ENCODE data around the gene SCAP.
"Not testable (repeated sequence)": the region's sequence is repeated elsewhere in the genome, so short reads cannot be mapped to it uniquely, and the experiment has no call there.

Gene SCAP

DNA sequence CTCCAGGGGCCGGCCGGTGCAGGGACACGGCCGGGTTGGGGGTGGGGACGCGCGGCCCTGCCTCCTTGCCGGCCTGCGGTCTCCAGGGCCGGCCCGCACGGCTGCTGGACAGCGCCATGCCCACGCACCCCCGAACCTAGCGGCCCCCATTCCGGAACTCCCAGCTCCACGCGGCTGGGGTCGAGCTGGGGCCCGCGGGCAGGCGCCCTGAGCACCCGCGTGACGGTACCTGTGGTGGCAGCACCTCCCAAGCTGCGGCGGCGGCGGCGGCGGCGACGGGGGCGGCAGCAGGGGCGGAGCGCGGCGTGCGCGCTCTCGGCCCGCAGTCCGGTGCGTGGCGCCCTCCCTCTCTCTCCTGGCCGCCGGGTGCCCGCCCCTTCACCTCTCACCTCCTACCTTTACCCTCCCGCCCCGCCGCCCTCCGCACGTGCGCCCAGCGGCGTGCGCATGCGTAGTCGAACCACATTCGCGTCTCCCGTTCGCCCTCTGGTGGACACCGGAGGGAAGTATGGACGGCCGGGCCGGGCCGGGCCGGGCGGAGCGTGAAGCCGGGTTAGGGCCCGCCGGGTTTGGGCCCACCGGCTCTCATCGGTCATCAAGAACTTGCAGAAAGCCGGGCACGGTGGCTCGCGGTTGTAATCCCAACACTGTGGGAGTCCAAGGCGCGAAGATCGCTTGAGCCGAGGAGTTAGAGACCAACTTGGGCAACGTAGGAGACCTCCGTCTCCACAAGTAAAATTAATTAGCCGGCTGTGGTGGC is at the start of gene SCAP:
SCAP (minus strand) TSS at position 372 of the 760 bp plus-strand sequence. CDS start 32,948 bp downstream, outside the sequence.
- FAIRE-seq = no peak

DNA sequence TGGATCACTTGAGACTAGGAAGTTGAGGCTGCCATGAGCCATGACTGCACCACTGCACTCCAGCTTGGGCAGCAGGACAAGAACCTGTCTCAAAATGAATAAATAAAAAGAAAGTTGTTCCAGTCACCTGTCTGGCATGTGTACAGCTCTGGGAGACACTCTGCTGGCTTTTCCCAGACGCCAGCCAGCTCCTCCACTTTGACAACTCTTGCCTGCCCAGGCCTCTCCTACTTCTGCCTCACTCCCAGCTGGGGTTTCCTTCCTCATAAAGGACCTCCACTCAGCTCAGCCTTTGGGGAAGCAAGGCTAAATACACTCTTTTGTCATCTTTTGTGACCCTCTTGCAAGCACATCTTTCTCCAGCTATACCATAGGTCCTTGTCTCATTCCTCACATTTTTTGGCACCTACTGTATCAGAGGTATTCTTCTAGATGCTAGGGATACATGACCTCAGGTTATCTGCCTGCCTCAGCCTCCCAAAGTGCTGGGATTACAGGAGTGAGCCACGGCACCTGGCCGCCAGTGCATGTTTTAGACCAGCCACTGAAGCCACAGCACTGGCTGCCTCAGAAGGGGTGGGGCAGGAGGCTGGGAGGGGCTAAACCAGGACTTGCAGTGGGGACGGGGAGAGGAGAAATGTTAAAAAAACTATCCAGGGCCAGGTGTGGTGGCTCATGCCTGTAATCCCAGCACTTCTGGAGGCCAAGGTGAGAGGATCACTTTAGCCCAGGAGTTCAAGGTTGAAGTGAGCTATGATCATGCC is 47.8 kb upstream of the SCAP start:
- no peak for FAIRE-seq

DNA sequence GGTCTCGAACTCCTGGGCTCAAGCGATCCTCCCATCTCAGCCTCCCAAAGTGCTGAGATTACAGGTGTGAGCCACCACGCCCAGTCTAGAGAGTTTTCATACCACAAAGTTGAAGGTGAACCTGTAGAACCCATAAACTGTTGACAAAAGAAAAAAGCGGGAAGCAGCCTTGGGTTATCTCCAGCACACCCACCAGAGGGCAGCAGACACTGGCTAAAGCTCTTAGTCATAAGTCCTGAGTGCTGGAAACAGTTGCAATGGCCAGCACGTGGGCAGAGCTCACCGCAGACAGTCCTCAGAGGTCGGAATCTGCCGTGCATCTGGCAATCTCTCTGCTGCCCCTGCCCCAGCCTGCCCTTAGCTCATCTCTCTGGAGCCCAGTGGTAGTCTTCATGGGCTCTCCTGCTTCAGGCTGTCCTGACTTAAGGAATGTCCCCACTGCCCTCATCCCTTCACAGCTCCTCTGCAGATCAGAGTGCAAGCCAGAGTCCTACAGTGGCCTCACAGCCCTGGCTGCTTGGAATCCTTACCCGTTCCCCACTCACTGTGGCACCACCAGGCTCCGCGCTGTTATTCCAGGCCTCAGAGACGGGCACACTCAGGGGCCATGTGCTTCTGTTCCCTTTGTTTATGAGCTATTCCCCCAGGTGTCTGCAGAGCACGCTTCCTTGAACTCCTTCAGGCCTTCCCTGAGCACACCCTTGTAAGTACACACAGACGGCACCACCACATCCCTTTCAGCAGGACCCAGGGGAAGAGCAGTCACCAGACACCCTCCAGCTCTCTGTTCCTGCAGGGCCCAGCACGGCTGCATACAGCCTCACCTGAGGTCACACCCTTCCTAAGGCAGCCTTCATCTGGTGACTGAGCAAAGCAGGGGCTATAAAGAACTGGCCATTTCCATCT is 46.6 kb upstream of the SCAP start:
- FAIRE-seq = no peak

DNA sequence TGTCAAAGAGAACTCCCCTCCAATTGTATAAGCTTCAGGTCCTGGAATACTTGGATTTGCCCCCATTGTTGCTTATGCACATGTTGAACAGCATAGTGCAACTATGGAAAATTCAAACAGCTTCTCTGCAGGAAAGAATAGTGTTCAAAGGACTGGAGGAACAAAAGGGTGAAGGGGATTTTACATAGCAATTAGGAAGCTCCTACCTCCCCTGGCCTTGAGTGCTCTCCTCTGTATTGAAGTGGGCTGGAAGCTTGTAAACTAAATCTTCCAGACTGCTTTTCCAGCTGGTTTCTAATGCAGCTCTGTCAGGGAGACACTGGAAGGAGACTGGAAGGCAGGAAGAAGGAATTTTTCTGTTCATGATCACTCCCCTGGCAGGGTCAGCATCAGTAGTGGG is 45.0 kb upstream of the SCAP start:
- no peak for FAIRE-seq

DNA sequence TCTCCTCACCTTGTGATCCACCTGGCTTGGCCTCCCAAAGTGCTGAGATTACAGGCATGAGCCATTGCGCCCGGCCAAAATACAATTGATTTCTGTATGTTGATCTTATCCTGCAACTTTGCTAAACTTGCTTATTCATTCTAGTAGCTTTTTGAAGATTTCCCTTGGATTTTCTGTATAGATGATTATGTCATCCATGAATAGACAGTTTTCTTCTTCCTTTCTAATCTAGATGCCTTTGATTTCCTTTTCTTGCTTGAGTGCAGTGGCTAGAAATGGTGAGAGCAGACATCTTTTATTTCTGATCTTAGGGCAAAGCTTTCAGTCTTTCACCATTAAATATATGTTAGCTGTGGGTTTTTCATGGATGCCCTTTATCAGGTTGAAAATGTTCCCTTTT is 42.2 kb upstream of the SCAP start:
- no peak for FAIRE-seq

DNA sequence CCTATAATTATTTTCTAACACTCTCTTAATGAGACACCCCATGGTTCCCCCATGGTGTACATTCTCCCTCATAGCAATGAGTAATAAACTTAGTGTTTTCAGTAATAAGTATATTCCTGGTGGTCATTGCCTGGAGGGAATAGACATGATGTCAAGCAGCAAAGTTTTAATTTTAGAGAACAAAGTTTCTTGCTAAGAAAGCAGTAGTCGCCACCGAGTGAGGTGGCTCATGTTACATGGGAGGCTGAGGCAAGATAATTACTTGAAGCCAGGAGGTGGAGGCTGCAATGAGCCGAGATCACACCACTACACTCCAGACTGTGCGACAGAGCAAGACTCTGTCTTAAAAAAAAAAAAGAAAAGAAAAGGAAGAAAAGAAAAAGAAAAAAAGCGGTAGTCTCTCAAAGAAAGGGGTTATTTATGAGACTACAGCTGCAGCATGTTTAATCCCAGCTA is 40.2 kb upstream of the SCAP start:
- no peak for FAIRE-seq

DNA sequence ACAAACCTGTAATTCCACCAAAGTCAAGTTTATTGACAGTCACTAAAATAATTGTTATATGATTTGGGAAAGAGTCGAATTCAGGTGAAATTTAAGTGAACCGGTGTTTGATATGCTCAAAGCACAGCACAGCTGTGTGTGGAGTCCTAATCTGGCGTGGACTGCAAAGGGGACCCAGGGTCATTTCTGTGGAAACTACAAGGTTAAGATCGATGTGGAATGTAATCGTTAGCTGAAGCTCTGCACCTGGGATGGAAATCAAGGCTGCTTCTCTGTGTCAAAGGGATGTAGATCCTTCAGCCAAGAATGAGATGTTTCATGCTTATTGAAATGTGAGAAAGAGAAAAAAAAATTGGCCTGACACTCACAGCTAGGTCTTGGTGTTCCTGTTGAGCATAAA is 39.4 kb upstream of the SCAP start:
- no peak for FAIRE-seq

DNA sequence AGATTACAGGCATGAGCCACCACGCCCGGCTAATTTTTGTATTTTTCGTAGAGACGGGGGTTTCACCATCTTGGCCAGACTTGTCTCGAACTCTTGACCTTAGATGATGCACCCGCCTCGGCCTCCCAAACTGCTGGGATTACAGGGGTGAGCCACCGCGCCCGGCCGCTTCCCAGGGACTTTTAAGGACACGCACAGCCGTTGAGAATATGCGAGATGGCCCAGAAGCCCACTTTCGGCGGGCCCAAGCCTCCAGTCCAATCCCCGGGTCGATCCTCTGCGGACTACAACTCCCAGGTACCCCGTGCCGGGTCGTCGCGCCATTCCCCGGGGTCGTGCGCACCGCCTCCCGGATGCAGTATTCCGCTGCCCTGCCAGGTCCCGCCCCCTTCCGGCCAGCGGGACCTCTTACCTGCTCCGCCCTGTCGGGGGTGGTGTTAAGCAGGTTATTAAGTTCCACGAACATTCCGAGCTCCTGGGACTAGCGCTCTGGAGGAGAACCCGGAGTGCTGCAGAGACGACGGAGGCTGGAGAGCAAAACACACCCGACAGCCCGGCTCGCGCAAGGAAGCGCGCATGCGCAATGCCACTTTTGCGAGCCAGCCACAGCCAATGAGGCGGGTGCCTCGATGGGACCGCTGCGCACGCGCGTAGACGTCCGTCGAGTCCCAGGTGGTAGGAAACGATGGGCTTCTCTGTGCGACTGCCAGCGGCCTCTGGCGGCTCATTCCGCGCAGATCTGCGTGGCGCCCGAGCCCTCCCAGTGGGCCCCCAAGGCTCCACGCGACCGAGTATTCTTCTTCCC is 37.6 kb upstream of the SCAP start, which contains the start of gene ELP6:
ELP6 (minus strand) TSS at position 588 of the 805 bp plus-strand sequence; CDS start at position 466, 122 bp downstream.
- FAIRE-seq = peak; percentile 68

DNA sequence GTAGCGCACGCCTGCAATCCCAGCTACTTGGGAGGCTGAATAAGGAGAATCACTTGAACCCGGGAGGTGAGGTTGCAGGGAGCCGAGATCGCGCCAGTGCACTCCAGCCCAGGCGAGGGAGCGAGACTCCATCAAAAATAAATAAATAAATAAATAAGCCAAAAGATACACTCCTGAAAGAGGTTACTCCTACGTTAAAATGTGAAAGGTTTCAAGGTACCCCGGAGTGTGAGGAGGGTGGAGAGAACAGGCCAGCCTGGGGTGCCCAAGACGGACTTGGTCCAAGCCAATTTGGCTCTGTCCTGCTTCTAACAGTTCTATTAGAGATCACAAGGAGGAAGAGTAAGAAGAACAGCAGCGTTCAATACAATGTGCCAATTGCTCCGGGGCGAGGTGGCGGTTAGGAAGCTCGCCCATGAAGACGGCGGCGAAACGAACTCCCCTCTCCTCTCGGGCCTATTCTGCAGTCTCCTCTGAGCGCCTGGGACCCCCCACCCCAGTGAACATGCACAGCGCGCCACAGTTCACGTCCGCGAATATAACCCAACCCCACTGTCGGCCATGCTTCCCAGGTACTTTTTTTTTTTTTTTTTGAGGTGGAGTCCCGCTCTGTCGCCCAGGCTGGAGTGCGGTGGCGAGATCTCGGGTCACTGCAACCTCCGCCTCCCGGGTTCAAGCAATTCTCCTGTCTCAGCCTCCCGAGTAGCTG is 36.8 kb upstream of the SCAP start:
- no peak for FAIRE-seq

DNA sequence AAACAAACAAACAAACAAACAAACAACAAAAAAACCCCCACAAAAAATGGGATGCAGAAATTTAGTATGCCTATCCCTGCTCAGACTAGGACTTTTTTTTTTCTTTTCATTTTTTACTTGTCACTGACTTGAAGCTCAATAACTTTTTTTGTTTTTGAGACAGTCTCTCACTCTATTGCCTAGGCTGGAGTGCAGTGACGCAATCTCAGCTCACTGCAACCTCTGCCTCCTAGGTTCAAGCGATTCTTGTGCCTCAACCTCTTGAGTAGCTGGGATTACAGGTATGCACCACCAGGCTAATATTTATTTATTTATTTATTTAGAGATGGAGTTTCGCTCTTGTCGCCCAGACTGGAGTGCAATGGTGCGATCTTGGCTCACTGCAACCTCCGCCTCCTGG is 29.5 kb upstream of the SCAP start:
- not testable (repeated sequence) for FAIRE-seq

DNA sequence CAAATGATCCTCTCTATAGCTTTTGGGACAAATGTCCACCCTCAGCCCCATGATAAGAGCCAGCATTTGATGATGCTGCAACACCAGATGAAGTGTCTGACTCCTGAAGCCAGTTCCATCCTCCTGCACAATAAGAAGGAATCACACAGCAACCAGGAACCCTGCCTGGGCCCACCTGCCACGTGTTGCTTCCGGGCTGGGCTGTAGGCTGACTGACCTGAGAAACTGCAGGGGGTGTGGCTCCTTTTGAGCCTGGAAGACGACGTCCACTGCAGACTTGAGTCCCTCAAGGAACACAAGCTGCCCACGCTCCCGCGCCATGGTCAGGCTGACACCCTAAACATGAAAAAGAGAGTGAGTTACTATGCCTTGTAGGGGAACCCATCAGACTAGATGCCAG is 28.4 kb upstream of the SCAP start:
- no peak for FAIRE-seq

DNA sequence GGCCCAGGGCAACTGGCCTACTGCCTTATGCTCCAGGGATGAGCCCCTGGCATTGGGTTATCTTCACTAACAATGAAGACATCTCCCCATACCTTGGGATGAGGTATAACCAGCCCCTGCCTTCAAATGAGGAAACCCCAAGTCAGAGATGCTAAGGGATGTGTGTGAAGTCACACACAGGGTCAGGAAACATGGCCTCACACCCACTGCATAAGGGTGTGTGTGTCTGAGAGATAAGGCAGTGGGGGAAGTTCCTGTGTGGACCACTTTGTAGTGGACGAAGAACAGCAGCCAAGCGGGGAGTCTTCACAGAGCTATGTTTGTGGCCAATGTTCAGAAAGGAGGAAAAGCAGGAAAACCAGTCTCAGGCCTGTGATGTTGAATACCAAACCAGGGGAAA is 27.3 kb upstream of the SCAP start:
- no peak for FAIRE-seq

DNA sequence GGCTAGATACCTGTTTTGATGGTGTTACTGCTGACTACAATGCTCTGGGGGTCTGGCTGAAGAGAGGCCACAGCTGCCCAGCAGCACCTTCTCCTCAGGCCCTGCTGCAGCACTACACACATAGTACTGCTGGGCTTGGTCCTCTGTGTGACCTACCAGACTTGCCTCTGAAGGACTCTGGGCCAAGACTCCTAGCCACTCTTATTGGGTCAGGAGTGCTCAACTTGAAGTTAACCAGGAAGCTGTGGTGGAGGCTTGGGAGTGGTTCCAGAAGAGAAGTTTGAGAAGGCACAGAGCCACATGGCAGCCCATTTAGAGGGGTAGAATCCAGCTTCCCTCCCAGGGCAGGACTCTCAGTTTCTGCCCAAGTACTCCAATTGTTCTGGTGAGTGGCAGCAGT is 21.2 kb upstream of the SCAP start:
- FAIRE-seq = no peak

DNA sequence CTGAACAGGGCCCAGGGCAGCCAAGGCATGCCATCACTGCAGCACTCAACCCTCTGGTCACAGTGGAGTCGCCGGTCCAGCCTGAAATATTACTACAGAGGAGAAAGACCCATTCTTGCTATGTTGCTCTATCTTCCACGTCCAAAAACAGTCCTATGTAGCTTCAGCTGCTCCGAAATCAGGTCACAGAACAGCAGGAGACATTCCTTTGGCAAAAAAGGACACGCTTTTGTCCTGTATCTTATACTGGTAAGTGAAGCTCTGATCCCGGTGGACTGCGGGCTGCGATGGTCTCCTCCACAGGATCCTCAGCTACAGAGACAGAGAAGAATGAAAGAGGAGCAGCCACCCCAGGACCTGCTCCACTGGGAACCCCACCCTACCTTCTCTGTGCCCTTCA is 20.1 kb upstream of the SCAP start:
- FAIRE-seq = no peak

DNA sequence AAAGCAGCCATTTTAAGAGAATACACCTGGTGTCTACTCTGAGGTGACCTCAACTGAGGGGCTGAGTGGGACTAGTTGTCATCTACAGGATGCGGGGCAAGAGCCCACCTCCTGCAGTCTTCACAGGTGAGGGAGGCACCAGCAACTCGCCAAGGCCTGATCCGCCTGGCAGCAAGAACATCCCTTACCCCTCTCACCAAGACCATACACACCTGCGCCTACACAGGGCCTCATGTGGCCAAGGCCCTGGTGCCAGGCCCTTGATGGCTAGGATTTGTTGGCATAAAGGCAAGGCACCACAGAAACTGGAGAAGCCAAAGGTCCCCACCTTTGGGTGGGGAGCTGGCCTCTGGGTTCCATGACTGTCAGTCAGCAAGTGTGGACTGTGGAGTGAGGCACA is 19.4 kb upstream of the SCAP start:
- FAIRE-seq = no peak

DNA sequence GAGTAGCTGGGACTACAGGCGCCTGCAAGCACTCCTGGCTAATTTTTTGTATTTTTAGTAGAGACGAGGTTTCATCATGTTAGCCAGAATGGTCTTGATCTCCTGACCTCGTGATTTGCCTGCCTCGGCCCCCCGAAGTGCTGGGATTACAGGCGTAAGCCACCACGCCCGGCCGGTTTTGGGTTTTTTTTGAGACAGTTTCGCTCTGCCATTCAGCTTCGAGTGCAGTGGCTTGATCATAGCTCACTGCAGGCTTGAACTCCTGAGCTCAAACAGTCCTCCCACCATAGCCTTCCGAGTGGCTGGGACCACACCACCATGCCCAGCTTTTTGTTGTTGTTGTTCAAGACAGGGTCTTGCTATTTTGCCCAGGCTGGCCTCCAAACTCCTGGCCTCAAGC is 16.0 kb upstream of the SCAP start:
- no peak for FAIRE-seq

DNA sequence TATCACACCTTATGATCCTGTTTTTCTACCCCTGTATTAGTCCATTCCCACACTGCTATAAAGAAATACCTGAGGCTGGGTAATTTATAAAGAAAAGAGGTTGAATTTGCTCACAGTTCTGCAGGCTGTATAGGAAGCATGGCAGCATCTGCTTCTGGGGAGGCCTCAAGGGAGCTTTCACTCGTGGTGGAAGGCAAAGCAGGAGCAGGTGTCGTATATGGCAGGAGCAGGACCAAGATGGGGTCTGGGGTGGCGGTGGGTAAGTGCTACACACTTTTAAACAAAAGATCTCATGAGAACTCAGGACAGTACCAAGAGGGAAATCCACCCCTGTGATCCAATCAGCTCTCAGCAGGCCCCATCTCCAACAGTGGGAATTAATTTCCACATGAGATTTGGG is 15.4 kb upstream of the SCAP start:
- FAIRE-seq = no peak

DNA sequence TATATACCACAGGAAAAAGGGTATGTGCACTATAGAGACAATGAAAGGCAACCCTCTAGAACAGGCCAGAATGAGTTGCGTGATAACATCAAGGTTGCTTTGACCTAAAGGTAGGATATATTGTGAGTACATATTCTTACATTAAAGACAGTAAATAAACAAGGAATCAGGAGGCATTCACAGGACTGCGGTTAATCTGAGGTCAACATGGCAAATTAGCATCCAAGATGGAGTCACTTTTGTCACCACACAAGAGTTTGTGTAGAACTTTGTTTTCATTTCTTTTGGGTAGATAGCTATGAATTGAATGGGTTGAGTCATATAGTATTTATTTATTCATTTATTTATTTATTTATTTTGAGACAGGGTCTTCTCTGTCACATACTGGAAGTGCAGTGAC is 11.5 kb upstream of the SCAP start:
- FAIRE-seq = no peak

DNA sequence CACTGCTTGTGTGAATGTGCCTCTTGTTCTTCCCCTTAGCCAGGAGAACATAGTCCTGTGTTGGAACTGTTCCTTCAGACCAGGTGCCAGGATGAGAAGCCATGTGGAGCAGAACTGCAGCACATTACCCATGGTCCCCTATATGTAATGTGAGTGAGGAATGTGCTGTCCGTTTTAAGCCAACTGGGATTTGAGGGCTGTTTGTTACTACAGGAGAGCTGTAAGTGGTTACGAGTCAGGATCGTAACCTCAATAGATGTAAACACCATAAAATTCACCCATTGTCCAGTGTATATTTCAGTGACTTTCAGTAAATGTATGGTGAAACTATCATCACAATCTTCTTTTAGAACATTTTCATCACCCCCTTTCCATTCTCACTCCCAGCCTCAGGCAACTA is 10.1 kb upstream of the SCAP start:
- FAIRE-seq = no peak

DNA sequence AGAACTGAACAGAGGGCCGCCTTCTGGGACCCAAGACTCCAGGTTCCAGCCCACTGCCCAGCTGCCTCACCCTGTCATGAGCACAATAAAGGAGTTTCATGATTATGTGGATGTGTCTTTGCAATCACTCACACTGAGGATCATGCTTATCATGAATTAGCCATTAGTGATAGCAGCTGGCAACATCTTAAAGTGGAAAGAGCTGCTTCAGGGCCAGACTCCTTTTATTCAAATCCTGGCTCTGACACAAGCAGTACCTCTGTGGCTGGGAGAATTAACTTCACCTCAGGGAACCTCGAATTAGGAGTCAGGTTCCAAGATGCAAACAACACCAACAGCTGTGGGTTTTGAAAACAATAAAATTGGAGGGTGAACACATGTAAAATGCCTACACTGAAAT is 6.6 kb upstream of the SCAP start:
- FAIRE-seq = no peak

DNA sequence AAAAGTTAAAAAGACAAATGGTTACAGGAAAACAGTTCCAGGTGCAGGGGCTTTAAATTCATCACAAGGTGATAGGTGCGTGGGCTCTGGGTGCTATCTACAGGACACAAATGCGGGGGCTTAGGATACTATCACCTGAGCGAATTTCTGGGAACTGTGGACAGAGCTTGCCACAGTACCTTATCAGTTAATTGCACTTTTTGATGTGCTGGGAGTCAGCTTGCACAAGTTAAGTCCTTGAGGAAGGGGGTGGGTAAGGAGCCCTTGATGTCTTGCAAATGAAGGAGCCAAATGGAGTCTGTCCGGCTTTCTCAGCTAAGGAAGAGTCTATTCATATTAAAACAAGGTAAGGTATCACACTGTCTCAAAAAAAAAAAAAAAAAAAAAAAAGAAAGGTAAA is 6.0 kb upstream of the SCAP start:
- FAIRE-seq = not testable (repeated sequence)

DNA sequence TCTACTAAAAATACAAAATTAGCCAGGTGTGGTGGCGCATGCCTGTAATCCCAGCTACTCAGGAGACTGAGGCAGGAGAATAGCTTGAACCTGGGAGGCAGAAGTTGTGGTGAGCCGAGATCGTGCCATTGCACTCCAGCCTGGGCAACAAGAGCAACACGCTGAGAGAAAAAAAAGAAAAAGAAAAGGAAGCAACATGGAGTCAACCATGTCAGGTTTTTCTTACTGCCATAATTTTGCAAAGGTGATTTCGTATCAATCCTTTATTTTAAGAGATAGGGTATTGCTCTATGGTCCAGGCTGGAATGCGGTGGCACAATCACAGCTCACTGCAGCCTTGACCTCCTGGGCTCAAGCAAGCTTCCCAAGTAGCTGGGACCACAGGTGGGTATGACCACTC is 4.5 kb upstream of the SCAP start:
- FAIRE-seq = not testable (repeated sequence)
